ENCODE data around the gene MSANTD3.

MSANTD3 gene

GRCh38 chr9:100445903-100446549, 19.1 kb downstream of the MSANTD3 start:
- H3K23ac ChIP-seq (ENCODE audit: low read length in 2 of 2), result no peak overlapping the region
- no peak overlapping the region for H3K4me2 ChIP-seq (ENCODE audit: low read length, poor library complexity, severe bottlenecking)
- no peaks in the 10 kb centered on the region for H3K27me3 ChIP-seq (ENCODE audit: control insufficient read depth in 1 of 2, insufficient read depth in 1 of 2, low read length in 2 of 2)
- H2BK5ac ChIP-seq (ENCODE audit: low read depth, low read length, poor library complexity, severe bottlenecking), result no peak overlapping the region
- H3K36me3 ChIP-seq (ENCODE audit: control insufficient read depth in 1 of 2, insufficient read depth in 2 of 2, low read depth in 1 of 2, low read length in 2 of 2), result peaks cover 19 to 91% of the 10 kb centered on the region in 2 experiments
- no peak overlapping the region for H2BK120ac ChIP-seq (ENCODE audit: low read depth, low read length)
- no peak overlapping the region for H2BK12ac ChIP-seq (ENCODE audit: low read length in 2 of 2)
- no peak overlapping the region for H3K4me3 ChIP-seq (ENCODE audit: insufficient read depth in 1 of 2, low read depth in 1 of 2, low read length in 2 of 2)
- no peak overlapping the region for H2AFZ ChIP-seq (ENCODE audit: low read depth, low read length)
- H4K91ac ChIP-seq (ENCODE audit: low read length), result no peak overlapping the region
- H2AK5ac ChIP-seq (ENCODE audit: low read length, severe bottlenecking), result no peak overlapping the region
- H3K14ac ChIP-seq (ENCODE audit: low read length in 2 of 2), result no peak overlapping the region
- H3K9me3 ChIP-seq (ENCODE audit: control insufficient read depth, low read length), result no peaks in the 10 kb centered on the region
- H3K9ac ChIP-seq (ENCODE audit: low read length), result no peak overlapping the region
- no peak overlapping the region for H3K27ac ChIP-seq (ENCODE audit: low read length, poor library complexity, severe bottlenecking)
- no peak overlapping the region for H3K4ac ChIP-seq (ENCODE audit: low read depth in 1 of 2, low read length in 2 of 2)
- H3K18ac ChIP-seq (ENCODE audit: low read depth in 1 of 2, low read length in 2 of 2), result no peak overlapping the region
- no peak for DNase-seq
- H3K79me1 ChIP-seq (replicated peaks; ENCODE audit: low read length, poor library complexity, severe bottlenecking), result peaks cover 36% of the 10 kb centered on the region
- H3K4me1 ChIP-seq (ENCODE audit: control insufficient read depth, insufficient read depth, low read depth, low read length), result peaks cover 8% of the 10 kb centered on the region
- WGBS, result 96% methylated on average over 1 of the region's 5 CpGs
- H2BK15ac ChIP-seq (ENCODE audit: low read depth, poor library complexity, severe bottlenecking), result no peak overlapping the region
- no peak overlapping the region for H4K8ac ChIP-seq (ENCODE audit: low read length)

- Histone ChIP-seq H2AK5ac (ENCODE audit: low read length, severe bottlenecking) (no peak overlapping the region), H3K79me1 (replicated peaks; ENCODE audit: low read length, poor library complexity, severe bottlenecking) (peaks cover 41% of the 10 kb centered on the region), H2BK15ac (ENCODE audit: low read depth, poor library complexity, severe bottlenecking) (no peak overlapping the region), H3K4ac (ENCODE audit: low read depth in 1 of 2, low read length in 2 of 2) (no peak overlapping the region), H2BK5ac (ENCODE audit: low read depth, low read length, poor library complexity, severe bottlenecking) (no peak overlapping the region), H3K36me3 (ENCODE audit: control insufficient read depth in 1 of 2, insufficient read depth in 2 of 2, low read depth in 1 of 2, low read length in 2 of 2) (peaks cover 23 to 96% of the 10 kb centered on the region in 2 experiments), H3K4me1 (ENCODE audit: control insufficient read depth, insufficient read depth, low read depth, low read length) (peaks cover 5% of the 10 kb centered on the region), H3K14ac (ENCODE audit: low read length in 2 of 2) (no peak overlapping the region), H4K8ac (ENCODE audit: low read length) (no peak overlapping the region), H4K91ac (ENCODE audit: low read length) (no peak overlapping the region), H3K4me3 (ENCODE audit: insufficient read depth in 1 of 2, low read depth in 1 of 2, low read length in 2 of 2) (no peak overlapping the region), H3K27ac (ENCODE audit: low read length, poor library complexity, severe bottlenecking) (no peak overlapping the region), H3K23ac (ENCODE audit: low read length in 2 of 2) (no peak overlapping the region), H3K4me2 (ENCODE audit: low read length, poor library complexity, severe bottlenecking) (no peak overlapping the region), H3K18ac (ENCODE audit: low read depth in 1 of 2, low read length in 2 of 2) (no peak overlapping the region), H3K27me3 (ENCODE audit: control insufficient read depth in 1 of 2, insufficient read depth in 1 of 2, low read length in 2 of 2) (no peaks in the 10 kb centered on the region), H3K9ac (ENCODE audit: low read length) (no peak overlapping the region), H2BK12ac (ENCODE audit: low read length in 2 of 2) (no peak overlapping the region), H2AFZ (ENCODE audit: low read depth, low read length) (no peak overlapping the region), H3K9me3 (ENCODE audit: control insufficient read depth, low read length) (peaks cover 3% of the 10 kb centered on the region), H2BK120ac (ENCODE audit: low read depth, low read length) (no peak overlapping the region)
- DNase-seq, result no peak
Observed at GRCh38 chr9:100447041-100447440, 20.1 kb downstream of the MSANTD3 start.

GRCh38 chr9:100448266-100448665, 21.3 kb downstream of the MSANTD3 start:
- Histone ChIP-seq H3K23ac (ENCODE audit: low read length in 2 of 2) (no peak overlapping the region), H3K27ac (ENCODE audit: low read length, poor library complexity, severe bottlenecking) (no peak overlapping the region), H2AK5ac (ENCODE audit: low read length, severe bottlenecking) (no peak overlapping the region), H3K4ac (ENCODE audit: low read depth in 1 of 2, low read length in 2 of 2) (no peak overlapping the region), H4K91ac (ENCODE audit: low read length) (no peak overlapping the region), H2BK15ac (ENCODE audit: low read depth, poor library complexity, severe bottlenecking) (no peak overlapping the region), H4K8ac (ENCODE audit: low read length) (peak overlapping the region; percentile 12), H3K9me3 (ENCODE audit: control insufficient read depth, low read length) (peaks cover 11% of the 10 kb centered on the region), H3K27me3 (ENCODE audit: control insufficient read depth in 1 of 2, insufficient read depth in 1 of 2, low read length in 2 of 2) (no peaks in the 10 kb centered on the region), H3K9ac (ENCODE audit: low read length) (no peak overlapping the region), H3K36me3 (ENCODE audit: control insufficient read depth in 1 of 2, insufficient read depth in 2 of 2, low read depth in 1 of 2, low read length in 2 of 2) (peaks cover 23 to 96% of the 10 kb centered on the region in 2 experiments), H3K14ac (ENCODE audit: low read length in 2 of 2) (no peak overlapping the region), H2AFZ (ENCODE audit: low read depth, low read length) (no peak overlapping the region), H3K4me3 (ENCODE audit: insufficient read depth in 1 of 2, low read depth in 1 of 2, low read length in 2 of 2) (no peak overlapping the region), H2BK120ac (ENCODE audit: low read depth, low read length) (no peak overlapping the region), H2BK5ac (ENCODE audit: low read depth, low read length, poor library complexity, severe bottlenecking) (no peak overlapping the region), H3K18ac (ENCODE audit: low read depth in 1 of 2, low read length in 2 of 2) (no peak overlapping the region), H3K4me2 (ENCODE audit: low read length, poor library complexity, severe bottlenecking) (no peak overlapping the region), H2BK12ac (ENCODE audit: low read length in 2 of 2) (no peak overlapping the region), H3K4me1 (ENCODE audit: control insufficient read depth, insufficient read depth, low read depth, low read length) (peaks cover 3% of the 10 kb centered on the region), H3K79me1 (replicated peaks; ENCODE audit: low read length, poor library complexity, severe bottlenecking) (peaks cover 43% of the 10 kb centered on the region)
- 100% methylated on average over 2 of the region's 2 CpGs for WGBS
- no peak for DNase-seq

- H3K27me3 ChIP-seq (ENCODE audit: control insufficient read depth in 1 of 2, insufficient read depth in 1 of 2, low read length in 2 of 2), result no peaks in the 10 kb centered on the region
- H3K27ac ChIP-seq (ENCODE audit: low read length, poor library complexity, severe bottlenecking), result no peak overlapping the region
- no peak overlapping the region for H3K4ac ChIP-seq (ENCODE audit: low read depth in 1 of 2, low read length in 2 of 2)
- H2BK12ac ChIP-seq (ENCODE audit: low read length in 2 of 2), result no peak overlapping the region
- DNase-seq, result no peak
- no peak overlapping the region for H3K23ac ChIP-seq (ENCODE audit: low read length in 2 of 2)
- no peak overlapping the region for H3K14ac ChIP-seq (ENCODE audit: low read length in 2 of 2)
- H3K18ac ChIP-seq (ENCODE audit: low read depth in 1 of 2, low read length in 2 of 2), result no peak overlapping the region
- no peak overlapping the region for H3K9ac ChIP-seq (ENCODE audit: low read length)
- H3K4me3 ChIP-seq (ENCODE audit: insufficient read depth in 1 of 2, low read depth in 1 of 2, low read length in 2 of 2), result no peak overlapping the region
- no peak overlapping the region for H2BK5ac ChIP-seq (ENCODE audit: low read depth, low read length, poor library complexity, severe bottlenecking)
- no peaks in the 10 kb centered on the region for H3K4me1 ChIP-seq (ENCODE audit: control insufficient read depth, insufficient read depth, low read depth, low read length)
- H3K79me1 ChIP-seq (replicated peaks; ENCODE audit: low read length, poor library complexity, severe bottlenecking), result peaks cover 44% of the 10 kb centered on the region
- peaks cover 12% of the 10 kb centered on the region for H3K9me3 ChIP-seq (ENCODE audit: control insufficient read depth, low read length)
- H3K4me2 ChIP-seq (ENCODE audit: low read length, poor library complexity, severe bottlenecking), result no peak overlapping the region
- no peak overlapping the region for H2AFZ ChIP-seq (ENCODE audit: low read depth, low read length)
- 96% methylated on average over 2 of the region's 2 CpGs for WGBS
- no peak overlapping the region for H4K91ac ChIP-seq (ENCODE audit: low read length)
- no peak overlapping the region for H4K8ac ChIP-seq (ENCODE audit: low read length)
- H2AK5ac ChIP-seq (ENCODE audit: low read length, severe bottlenecking), result no peak overlapping the region
- no peak overlapping the region for H2BK120ac ChIP-seq (ENCODE audit: low read depth, low read length)
- peaks cover 20 to 96% of the 10 kb centered on the region in 2 experiments for H3K36me3 ChIP-seq (ENCODE audit: control insufficient read depth in 1 of 2, insufficient read depth in 2 of 2, low read depth in 1 of 2, low read length in 2 of 2)
- no peak overlapping the region for H2BK15ac ChIP-seq (ENCODE audit: low read depth, poor library complexity, severe bottlenecking)
Observed at GRCh38 chr9:100449420-100449819, 22.5 kb downstream of the MSANTD3 start.
